Upper lobe of right lung (tissue), 1 donor: ENCODE results near the gene AP2A1. TPM values are rescaled to one million over a fixed set of nuclear protein-coding genes. Genes with fewer than 3 reads are reported as not detected.
A peak's percentile ranks its signal among the peaks of the same experiment; 100 is the strongest.

Source experiments
- ATAC-seq: fragments of 200-7000 bp; cut with Tn5 transposase; one replicate; pipeline ENCODE4 v1.9.1; 2020; ENCODE audit warnings: mild to moderate bottlenecking, moderate library complexity
- DNase-seq: peaks from one replicate; pipeline ENCODE4 v3.0.0-alpha.2; 2020
- H3K27ac ChIP-seq: fragments of 200-600 bp; one replicate; pipeline ENCODE4 v1.8.0; 2022
- H3K27me3 ChIP-seq: fragments of 200-600 bp; one replicate; pipeline ENCODE4 v1.8.0; 2022; ENCODE audit warnings: mild to moderate bottlenecking
- H3K36me3 ChIP-seq: fragments of 200-600 bp; one replicate; pipeline ENCODE4 v1.8.0; 2022
- H3K4me1 ChIP-seq: fragments of 200-600 bp; one replicate; pipeline ENCODE4 v1.8.0; 2022
- H3K4me3 ChIP-seq: fragments of 200-600 bp; one replicate; pipeline ENCODE4 v1.8.0; 2022; ENCODE audit warnings: mild to moderate bottlenecking
- H3K9me3 ChIP-seq: fragments of 200-600 bp; one replicate; pipeline ENCODE4 v1.8.0; 2022
- intact Hi-C: fragments of 100-400 bp; cut with DNase I; formaldehyde crosslinking; loops from one replicate; pipeline ENCODE4 v1.11.0; 2022
- total RNA-seq: library from RNA; stranded (reverse); fragmentation: NEBNext Ultra II Directional; extraction: Animal tissue kit (Norgen Biotek cat#: 25700); gene quantifications from one replicate; pipeline ENCODE4 v1.2.1, GENCODE V29; 2021
- TF ChIP-seq, protein P1 (sequence below): fragments of 200-600 bp; IDR thresholded peaks from one replicate; pipeline ENCODE4 v1.8.0; 2022; ENCODE audit warnings: antibody characterized with exemption
- donor health status: DM: no; HTN: yes; CAD: no; lungs with severe emphysema.

Gene AP2A1
- total RNA-seq, 1 donor from 2014 or later: 61.2 TPM

GRCh38 chr19:49806620-49806959 lies 39.8 kb downstream of the AP2A1 start:
- ATAC-seq: no peak
- intact Hi-C loops: no loop called here

DNA sequence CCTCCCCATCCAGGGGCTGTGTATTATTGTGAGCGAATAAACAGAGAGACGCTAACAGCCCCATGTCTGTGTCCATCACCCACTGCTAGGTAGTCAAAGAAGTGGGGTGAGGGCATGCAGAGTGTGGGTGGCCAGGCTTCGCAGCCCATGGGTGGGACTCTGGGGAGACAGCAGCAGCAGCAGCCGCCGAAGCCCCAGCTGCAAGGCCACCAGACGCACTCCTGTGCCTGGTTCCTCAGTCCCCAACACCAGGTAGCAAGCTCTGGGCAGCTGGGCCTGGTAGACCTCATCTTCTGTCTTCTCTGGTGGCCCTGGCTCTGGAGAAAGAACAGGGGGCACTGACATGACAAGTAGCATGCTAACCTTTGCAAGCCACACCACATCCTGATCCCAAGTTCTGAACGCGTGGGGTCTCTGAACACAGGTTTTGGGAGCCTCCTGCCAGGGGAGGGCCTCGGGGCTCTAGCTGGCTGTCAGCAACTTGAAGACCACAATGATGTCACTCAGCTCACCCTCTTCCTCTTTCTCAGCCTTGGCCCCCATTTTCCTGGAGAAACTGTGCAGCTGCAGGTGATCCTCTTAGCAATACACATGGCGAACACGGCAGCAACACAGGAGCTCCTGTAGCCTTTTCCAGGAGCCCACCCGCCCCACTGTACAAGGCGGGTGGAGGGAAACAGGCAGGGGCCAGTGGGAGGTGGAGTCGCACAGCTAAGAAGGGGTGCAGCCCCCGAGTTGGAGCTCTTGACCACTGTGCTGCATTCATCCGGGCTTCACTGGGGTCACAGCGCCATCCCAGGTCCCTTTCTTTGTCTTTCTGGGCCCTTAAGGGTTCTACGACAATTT lies 40.5 kb downstream of the AP2A1 start:
- no peaks in the 10 kb centered on the region for H3K9me3 ChIP-seq
- no peak overlapping the region for H3K27ac ChIP-seq
- H3K4me3 ChIP-seq: no peak overlapping the region
- H3K27me3 ChIP-seq: no peaks in the 10 kb centered on the region
- DNase-seq (no peak), ATAC-seq (no peak)
- TF ChIP-seq, protein P1, sequence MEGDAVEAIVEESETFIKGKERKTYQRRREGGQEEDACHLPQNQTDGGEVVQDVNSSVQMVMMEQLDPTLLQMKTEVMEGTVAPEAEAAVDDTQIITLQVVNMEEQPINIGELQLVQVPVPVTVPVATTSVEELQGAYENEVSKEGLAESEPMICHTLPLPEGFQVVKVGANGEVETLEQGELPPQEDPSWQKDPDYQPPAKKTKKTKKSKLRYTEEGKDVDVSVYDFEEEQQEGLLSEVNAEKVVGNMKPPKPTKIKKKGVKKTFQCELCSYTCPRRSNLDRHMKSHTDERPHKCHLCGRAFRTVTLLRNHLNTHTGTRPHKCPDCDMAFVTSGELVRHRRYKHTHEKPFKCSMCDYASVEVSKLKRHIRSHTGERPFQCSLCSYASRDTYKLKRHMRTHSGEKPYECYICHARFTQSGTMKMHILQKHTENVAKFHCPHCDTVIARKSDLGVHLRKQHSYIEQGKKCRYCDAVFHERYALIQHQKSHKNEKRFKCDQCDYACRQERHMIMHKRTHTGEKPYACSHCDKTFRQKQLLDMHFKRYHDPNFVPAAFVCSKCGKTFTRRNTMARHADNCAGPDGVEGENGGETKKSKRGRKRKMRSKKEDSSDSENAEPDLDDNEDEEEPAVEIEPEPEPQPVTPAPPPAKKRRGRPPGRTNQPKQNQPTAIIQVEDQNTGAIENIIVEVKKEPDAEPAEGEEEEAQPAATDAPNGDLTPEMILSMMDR: no peak
- intact Hi-C loops: no loop called here
- peaks cover 16% of the 10 kb centered on the region for H3K36me3 ChIP-seq
- H3K4me1 ChIP-seq: peaks cover 8% of the 10 kb centered on the region

More at GRCh38 chr19:49806620-49806959, 39.8 kb downstream of the AP2A1 start:
- Histone ChIP-seq H3K36me3 (peaks cover 21% of the 10 kb centered on the region), H3K9me3 (no peaks in the 10 kb centered on the region), H3K27ac (no peak overlapping the region), H3K4me3 (no peak overlapping the region), H3K27me3 (no peaks in the 10 kb centered on the region), H3K4me1 (peaks cover 8% of the 10 kb centered on the region)
- DNase-seq: no peak
- TF ChIP-seq, protein P1: no peak

- peak overlapping the region; percentile 78 for H3K4me3 ChIP-seq
- H3K4me1 ChIP-seq: peaks cover 8% of the 10 kb centered on the region
- no peak overlapping the region for H3K27ac ChIP-seq
- H3K36me3 ChIP-seq: peaks cover 8% of the 10 kb centered on the region
- TF ChIP-seq, protein P1: no peak
- no peak for ATAC-seq
- H3K27me3 ChIP-seq: no peaks in the 10 kb centered on the region
- no peaks in the 10 kb centered on the region for H3K9me3 ChIP-seq
- DNase-seq: no peak
- intact Hi-C loops: no loop called here
These were observed 41.3 kb downstream of the AP2A1 start for GRCh38 chr19:49807904-49808675.

GRCh38 chr19:49808711-49809159 lies 41.9 kb downstream of the AP2A1 start:
- Histone ChIP-seq H3K27me3 (no peaks in the 10 kb centered on the region), H3K9me3 (no peaks in the 10 kb centered on the region), H3K36me3 (peaks cover 1% of the 10 kb centered on the region), H3K27ac (peak overlapping the region; percentile 83), H3K4me1 (peaks cover 8% of the 10 kb centered on the region), H3K4me3 (peak overlapping the region; percentile 78)
- peak; percentile 85 for ATAC-seq
- peak; percentile 97 for DNase-seq
- TF ChIP-seq, protein P1: no peak
- intact Hi-C loops: no loop called here

GRCh38 chr19:49809160-49809940 lies 42.5 kb downstream of the AP2A1 start:
- TF ChIP-seq, protein P1: no peak
- intact Hi-C loops: no loop called here
- Histone ChIP-seq H3K4me3 (peak overlapping the region; percentile 78), H3K4me1 (peaks cover 8% of the 10 kb centered on the region), H3K36me3 (no peaks in the 10 kb centered on the region), H3K27me3 (no peaks in the 10 kb centered on the region), H3K9me3 (no peaks in the 10 kb centered on the region), H3K27ac (peak overlapping the region; percentile 83)
- ATAC-seq: peak; percentile 52
- DNase-seq: peak; percentile 85
